ENCODE data around the gene BEND3.

DNA sequence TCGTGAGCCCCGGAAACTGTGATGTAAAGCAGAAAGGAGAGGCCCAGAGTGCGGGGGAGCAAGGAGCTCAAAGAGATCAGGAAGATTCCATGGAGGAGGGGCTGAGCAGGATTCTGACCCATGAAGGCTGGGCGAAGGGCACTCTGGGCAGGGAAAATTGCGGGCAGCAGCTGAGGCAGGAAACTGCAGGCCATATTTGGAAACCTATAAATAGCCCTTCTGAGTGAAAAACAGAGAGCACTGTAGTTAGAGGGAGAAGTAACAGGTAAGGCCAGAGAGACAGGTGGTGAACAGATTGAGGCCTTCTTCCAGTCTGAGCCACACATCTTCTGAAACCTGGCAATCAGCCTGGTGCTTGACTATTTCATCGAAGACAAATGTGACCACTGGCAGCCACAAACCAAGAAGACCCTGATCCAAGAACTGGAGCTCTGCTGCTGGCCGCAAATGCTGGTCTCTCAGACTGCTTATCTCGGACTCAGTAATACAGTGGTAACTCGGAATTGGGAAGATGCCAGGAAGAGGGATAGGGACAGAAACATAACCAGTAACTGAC lies 14.1 kb upstream of the BEND3 start:
- TF ChIP-seq, protein P1, sequence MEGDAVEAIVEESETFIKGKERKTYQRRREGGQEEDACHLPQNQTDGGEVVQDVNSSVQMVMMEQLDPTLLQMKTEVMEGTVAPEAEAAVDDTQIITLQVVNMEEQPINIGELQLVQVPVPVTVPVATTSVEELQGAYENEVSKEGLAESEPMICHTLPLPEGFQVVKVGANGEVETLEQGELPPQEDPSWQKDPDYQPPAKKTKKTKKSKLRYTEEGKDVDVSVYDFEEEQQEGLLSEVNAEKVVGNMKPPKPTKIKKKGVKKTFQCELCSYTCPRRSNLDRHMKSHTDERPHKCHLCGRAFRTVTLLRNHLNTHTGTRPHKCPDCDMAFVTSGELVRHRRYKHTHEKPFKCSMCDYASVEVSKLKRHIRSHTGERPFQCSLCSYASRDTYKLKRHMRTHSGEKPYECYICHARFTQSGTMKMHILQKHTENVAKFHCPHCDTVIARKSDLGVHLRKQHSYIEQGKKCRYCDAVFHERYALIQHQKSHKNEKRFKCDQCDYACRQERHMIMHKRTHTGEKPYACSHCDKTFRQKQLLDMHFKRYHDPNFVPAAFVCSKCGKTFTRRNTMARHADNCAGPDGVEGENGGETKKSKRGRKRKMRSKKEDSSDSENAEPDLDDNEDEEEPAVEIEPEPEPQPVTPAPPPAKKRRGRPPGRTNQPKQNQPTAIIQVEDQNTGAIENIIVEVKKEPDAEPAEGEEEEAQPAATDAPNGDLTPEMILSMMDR (IDR thresholded peaks at IDR 0.05) = no peak
- TF ChIP-seq POLR2A (IDR thresholded peaks at IDR 0.05) (no peak), POLR2AphosphoS5 (IDR thresholded peaks at IDR 0.05) (no peak)
